Tibial artery (tissue), 4 donors: ENCODE results near the gene PRL.

Experiments used
- DNase-seq, 2 donors: peaks; one replicate each; pipeline ENCODE4 v3.0.0-alpha.2; 2019
- H3K27ac ChIP-seq, 2 donors: fragments of 200-600 bp; sonication (generic) in 1 of 2; 1 replicate in 1 of 2; 2 replicates in 1 of 2; pipeline ENCODE4 v1.5.1; 2018 to 2019; ENCODE audit warnings: mild to moderate bottlenecking in 1 of 2
- H3K27me3 ChIP-seq, 2 donors: fragments of 200-600 bp; sonication (generic) in 1 of 2; one replicate each; pipeline versions ENCODE4 v1.5.1 to v1.6.0; 2016 to 2019
- H3K36me3 ChIP-seq, 3 donors: fragments of 200-600 bp; sonication (generic) in 2 of 3; one replicate each; pipeline ENCODE4 v1.5.1; 2016 to 2019; ENCODE audit warnings: mild to moderate bottlenecking in 2 of 3
- H3K4me1 ChIP-seq, 4 donors: fragments of 200-600 bp; sonication (generic) in 2 of 4; 1 replicate in 3 of 4; 2 replicates in 1 of 4; pipeline ENCODE4 v1.5.1; 2016 to 2019
- H3K4me3 ChIP-seq, 2 donors: fragments of 200-600 bp; sonication (generic) in 1 of 2; 1 replicate in 1 of 2; 2 replicates in 1 of 2; pipeline ENCODE4 v1.5.1; 2018 to 2019; ENCODE audit warnings: mild to moderate bottlenecking in 2 of 2
- H3K9me3 ChIP-seq, 3 donors: fragments of 200-600 bp; sonication (generic) in 1 of 3; one replicate each; pipeline ENCODE4 v1.5.1; 2016 to 2019
- intact Hi-C: fragments of 100-400 bp; cut with DNase I; formaldehyde crosslinking; loops from one replicate; pipeline ENCODE4 v1.15.0; 2023; ENCODE audit warnings: low total_unique reads
- TF ChIP-seq, protein P1 (sequence below), 2 experiments: fragments of 200-600 bp in 1 of 2; fragments of 450-650 bp in 1 of 2; IDR thresholded peaks; one replicate each; pipeline ENCODE4 v1.5.1; 2017 to 2019; ENCODE audit warnings: antibody characterized with exemption in 2 of 2, mild to moderate bottlenecking in 1 of 2, moderate library complexity in 1 of 2

The PRL gene

GRCh38 chr6:22330941-22331340 lies 34.1 kb upstream of the PRL start:
- no peak overlapping the region for H3K4me3 ChIP-seq
- DNase-seq: no peak
- no peaks in the 10 kb centered on the region for H3K36me3 ChIP-seq
- intact Hi-C loops: no loop called here
- H3K9me3 ChIP-seq: no peaks in the 10 kb centered on the region
- no peak overlapping the region for H3K27ac ChIP-seq
- no peaks in the 10 kb centered on the region for H3K4me1 ChIP-seq
- H3K27me3 ChIP-seq: no peaks in the 10 kb centered on the region
- TF ChIP-seq, protein P1, sequence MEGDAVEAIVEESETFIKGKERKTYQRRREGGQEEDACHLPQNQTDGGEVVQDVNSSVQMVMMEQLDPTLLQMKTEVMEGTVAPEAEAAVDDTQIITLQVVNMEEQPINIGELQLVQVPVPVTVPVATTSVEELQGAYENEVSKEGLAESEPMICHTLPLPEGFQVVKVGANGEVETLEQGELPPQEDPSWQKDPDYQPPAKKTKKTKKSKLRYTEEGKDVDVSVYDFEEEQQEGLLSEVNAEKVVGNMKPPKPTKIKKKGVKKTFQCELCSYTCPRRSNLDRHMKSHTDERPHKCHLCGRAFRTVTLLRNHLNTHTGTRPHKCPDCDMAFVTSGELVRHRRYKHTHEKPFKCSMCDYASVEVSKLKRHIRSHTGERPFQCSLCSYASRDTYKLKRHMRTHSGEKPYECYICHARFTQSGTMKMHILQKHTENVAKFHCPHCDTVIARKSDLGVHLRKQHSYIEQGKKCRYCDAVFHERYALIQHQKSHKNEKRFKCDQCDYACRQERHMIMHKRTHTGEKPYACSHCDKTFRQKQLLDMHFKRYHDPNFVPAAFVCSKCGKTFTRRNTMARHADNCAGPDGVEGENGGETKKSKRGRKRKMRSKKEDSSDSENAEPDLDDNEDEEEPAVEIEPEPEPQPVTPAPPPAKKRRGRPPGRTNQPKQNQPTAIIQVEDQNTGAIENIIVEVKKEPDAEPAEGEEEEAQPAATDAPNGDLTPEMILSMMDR (IDR thresholded peaks at IDR 0.05): no peak

DNA sequence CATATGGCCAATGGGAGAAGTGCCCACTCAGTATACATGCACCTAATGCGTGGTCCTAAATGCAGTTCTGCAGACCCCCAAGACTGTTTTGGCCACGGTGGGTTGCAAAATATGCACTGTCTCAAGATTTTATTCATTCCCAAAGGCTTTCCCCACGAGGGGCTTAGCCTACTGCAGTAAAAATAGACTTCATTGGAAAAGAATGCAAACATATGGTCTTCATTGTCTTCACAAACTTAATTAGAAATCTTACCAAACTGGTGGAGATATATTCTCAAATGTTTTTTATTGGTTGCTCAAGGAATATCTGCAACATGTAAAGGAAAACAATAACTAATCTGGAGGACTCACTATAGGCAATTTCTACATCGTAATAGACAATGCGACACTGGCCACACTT lies 31.6 kb upstream of the PRL start:
- Histone ChIP-seq H3K4me3 (no peak overlapping the region), H3K4me1 (no peaks in the 10 kb centered on the region), H3K9me3 (no peaks in the 10 kb centered on the region), H3K27ac (no peak overlapping the region), H3K27me3 (no peaks in the 10 kb centered on the region), H3K36me3 (no peaks in the 10 kb centered on the region)
- intact Hi-C loops: no loop called here
- DNase-seq: no peak
- TF ChIP-seq, protein P1 (IDR thresholded peaks at IDR 0.05): no peak

DNA sequence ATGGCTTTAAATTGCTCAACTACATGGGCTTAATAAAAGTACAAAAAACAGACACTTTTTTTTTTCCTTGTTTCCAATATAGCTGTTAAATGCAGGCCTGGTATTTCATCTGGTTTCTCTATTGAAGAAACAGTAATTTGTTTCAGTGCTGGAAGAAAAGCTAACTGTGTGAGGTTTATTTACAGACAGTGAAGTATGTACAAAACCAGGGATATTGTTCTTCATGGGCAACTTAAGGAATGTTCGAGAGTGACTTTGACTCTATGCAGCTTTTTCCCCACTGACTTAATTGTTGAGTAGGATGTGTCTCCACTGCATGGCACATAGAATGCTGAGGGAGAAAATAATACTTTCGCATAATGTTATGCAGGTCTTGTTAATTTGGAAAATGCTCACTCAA lies 31.0 kb upstream of the PRL start:
- H3K36me3 ChIP-seq: no peaks in the 10 kb centered on the region
- H3K9me3 ChIP-seq: no peaks in the 10 kb centered on the region
- no peaks in the 10 kb centered on the region for H3K4me1 ChIP-seq
- no peak overlapping the region for H3K4me3 ChIP-seq
- no peak overlapping the region for H3K27ac ChIP-seq
- intact Hi-C loops: no loop called here
- no peaks in the 10 kb centered on the region for H3K27me3 ChIP-seq
- TF ChIP-seq, protein P1 (IDR thresholded peaks at IDR 0.05): no peak
- DNase-seq: no peak

DNA sequence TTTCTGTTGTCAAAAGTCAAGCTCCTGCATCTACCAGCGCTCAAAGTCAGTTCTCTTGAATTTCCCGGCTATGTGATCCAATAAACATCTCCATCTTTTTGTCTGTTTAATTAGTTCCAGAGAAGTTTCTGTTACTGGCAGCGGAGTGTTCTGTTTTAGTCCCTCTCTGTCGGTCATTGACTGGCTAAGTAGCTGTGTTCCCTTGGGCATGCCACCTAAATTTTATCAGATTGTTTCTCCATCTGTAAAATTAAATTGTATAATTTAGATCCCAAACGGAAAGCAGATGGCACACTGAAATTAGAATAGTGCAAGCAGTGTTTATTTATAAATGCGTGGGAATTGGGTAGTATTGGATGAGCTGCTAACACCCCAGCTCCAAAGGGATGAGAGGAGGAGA lies 29.7 kb upstream of the PRL start:
- no peak for DNase-seq
- H3K4me3 ChIP-seq: no peak overlapping the region
- H3K9me3 ChIP-seq: no peaks in the 10 kb centered on the region
- H3K27me3 ChIP-seq: no peaks in the 10 kb centered on the region
- H3K36me3 ChIP-seq: no peaks in the 10 kb centered on the region
- TF ChIP-seq, protein P1 (IDR thresholded peaks at IDR 0.05): no peak
- H3K27ac ChIP-seq: no peak overlapping the region
- H3K4me1 ChIP-seq: no peaks in the 10 kb centered on the region
- intact Hi-C loops: no loop called here

DNA sequence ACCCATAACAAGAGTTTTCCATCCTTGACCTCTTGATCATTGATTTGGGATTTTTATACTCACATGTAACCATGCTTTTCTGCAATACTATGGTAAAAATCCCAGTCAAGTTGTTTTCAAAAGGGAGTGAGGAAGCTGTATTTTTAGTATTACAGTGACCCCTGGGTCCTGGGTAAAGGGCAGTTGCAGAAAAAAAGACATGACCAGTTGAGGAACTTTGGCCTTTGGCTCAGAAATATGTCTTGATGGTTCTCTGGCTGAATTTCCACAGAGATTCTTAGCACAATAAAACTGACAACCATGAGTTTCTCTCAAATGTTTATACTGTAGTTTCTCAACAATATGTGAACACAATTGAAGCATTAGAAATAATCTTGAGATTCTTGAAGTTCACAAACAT lies 28.6 kb upstream of the PRL start:
- H3K4me3 ChIP-seq: no peak overlapping the region

DNA sequence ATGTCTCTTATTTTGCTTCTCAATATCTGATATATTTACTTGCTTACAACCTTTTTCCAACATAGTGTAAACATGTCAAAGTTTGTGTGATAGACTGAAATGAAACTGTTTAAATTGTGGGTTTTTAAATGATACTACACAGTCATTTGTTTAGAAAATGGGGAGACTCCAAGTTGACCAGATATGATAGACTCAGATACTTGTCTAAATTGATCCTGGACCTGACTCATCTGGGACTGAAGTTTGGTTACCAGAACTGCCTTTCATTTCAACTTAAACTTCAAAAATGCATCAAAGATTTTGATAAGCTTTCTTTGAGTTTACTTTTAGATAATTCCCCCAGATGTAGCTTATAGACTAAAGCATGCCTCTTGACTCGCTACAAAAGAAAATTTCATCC lies 27.0 kb upstream of the PRL start:
- H3K27me3 ChIP-seq: no peaks in the 10 kb centered on the region
- no peaks in the 10 kb centered on the region for H3K4me1 ChIP-seq
- intact Hi-C loops: no loop called here
- no peaks in the 10 kb centered on the region for H3K9me3 ChIP-seq
- no peak for DNase-seq
- no peak overlapping the region for H3K4me3 ChIP-seq
- no peaks in the 10 kb centered on the region for H3K36me3 ChIP-seq
- TF ChIP-seq, protein P1 (IDR thresholded peaks at IDR 0.05): no peak
- no peak overlapping the region for H3K27ac ChIP-seq

More for the DNA sequence above, 28.6 kb upstream of the PRL start:
- Histone ChIP-seq H3K27me3 (no peaks in the 10 kb centered on the region), H3K36me3 (no peaks in the 10 kb centered on the region), H3K4me1 (no peaks in the 10 kb centered on the region), H3K27ac (no peak overlapping the region), H3K9me3 (no peaks in the 10 kb centered on the region)
- DNase-seq: no peak
- TF ChIP-seq, protein P1 (IDR thresholded peaks at IDR 0.05): no peak
- intact Hi-C loops: no loop called here
